ENCODE results near the gene RGS7.

RGS7 gene

GRCh38 chr1:241212628-241213027 is 144.4 kb downstream of the RGS7 start:
- H3K4me3 ChIP-seq (ENCODE audit: low read depth, low read length) = no peak overlapping the region
- no peak for DNase-seq (ENCODE audit: low read depth)
- no peak for TF ChIP-seq CTCF (IDR thresholded peaks at IDR 0.05; ENCODE audit: low read depth, low read length, missing control alignments)
- in situ Hi-C loops (cut with HindIII; ENCODE audit: low sequenced_read_pairs) = no loop called here

GRCh38 chr1:241208910-241209379 is 148.1 kb downstream of the RGS7 start:
- no peak for TF ChIP-seq CTCF (IDR thresholded peaks at IDR 0.05; ENCODE audit: low read depth, low read length, missing control alignments)
- no peak overlapping the region for H3K4me3 ChIP-seq (ENCODE audit: low read depth, low read length)
- in situ Hi-C loops (cut with HindIII; ENCODE audit: low sequenced_read_pairs) = no loop called here
- DNase-seq (ENCODE audit: low read depth) = no peak

GRCh38 chr1:241203817-241204216 is 153.2 kb downstream of the RGS7 start:
- in situ Hi-C loops (cut with HindIII; ENCODE audit: low sequenced_read_pairs) = no loop called here
- no peak for TF ChIP-seq CTCF (IDR thresholded peaks at IDR 0.05; ENCODE audit: low read depth, low read length, missing control alignments)
- no peak overlapping the region for H3K4me3 ChIP-seq (ENCODE audit: low read depth, low read length)
- DNase-seq (ENCODE audit: low read depth) = no peak

GRCh38 chr1:241202401-241202800 is 154.6 kb downstream of the RGS7 start:
- no peak for DNase-seq (ENCODE audit: low read depth)
- H3K4me3 ChIP-seq (ENCODE audit: low read depth, low read length) = no peak overlapping the region
- no peak for TF ChIP-seq CTCF (IDR thresholded peaks at IDR 0.05; ENCODE audit: low read depth, low read length, missing control alignments)
- in situ Hi-C loops (cut with HindIII; ENCODE audit: low sequenced_read_pairs) = no loop called here

GRCh38 chr1:241186716-241187115 is 170.3 kb downstream of the RGS7 start:
- in situ Hi-C loops (cut with HindIII; ENCODE audit: low sequenced_read_pairs) = no loop called here
- no peak for DNase-seq (ENCODE audit: low read depth)
- no peak for TF ChIP-seq CTCF (IDR thresholded peaks at IDR 0.05; ENCODE audit: low read depth, low read length, missing control alignments)
- H3K4me3 ChIP-seq (ENCODE audit: low read depth, low read length) = no peak overlapping the region

- no peak for TF ChIP-seq CTCF (IDR thresholded peaks at IDR 0.05; ENCODE audit: low read depth, low read length, missing control alignments)
- no peak overlapping the region for H3K4me3 ChIP-seq (ENCODE audit: low read depth, low read length)
- DNase-seq (ENCODE audit: low read depth) = no peak
- in situ Hi-C loops (cut with HindIII; ENCODE audit: low sequenced_read_pairs) = no loop called here
Measured at GRCh38 chr1:241181971-241182370, 175.0 kb downstream of the RGS7 start.

- no peak for TF ChIP-seq CTCF (IDR thresholded peaks at IDR 0.05; ENCODE audit: low read depth, low read length, missing control alignments)
- H3K4me3 ChIP-seq (ENCODE audit: low read depth, low read length) = no peak overlapping the region
- in situ Hi-C loops (cut with HindIII; ENCODE audit: low sequenced_read_pairs) = no loop called here
- DNase-seq (ENCODE audit: low read depth) = no peak
Measured at GRCh38 chr1:241181471-241181870, 175.5 kb downstream of the RGS7 start.

All from astrocyte of the cerebellum (primary cell).